Breast epithelium (tissue), 3 donors: ENCODE data around the gene BHMT.

Source experiments
- CTCF ChIP-seq, 3 donors: fragments of 450-650 bp; IDR thresholded peaks; one replicate each; pipeline ENCODE4 v1.5.1; 2016 to 2017; ENCODE audit warnings: antibody characterized with exemption in 3 of 3, mild to moderate bottlenecking in 3 of 3, moderate library complexity in 3 of 3
- POLR2A ChIP-seq: fragments of 450-650 bp; IDR thresholded peaks from one replicate; pipeline ENCODE4 v1.6.1; 2016; ENCODE audit warnings: antibody characterized with exemption, mild to moderate bottlenecking, moderate library complexity
- POLR2AphosphoS5 ChIP-seq, 3 donors: sonication (generic); formaldehyde crosslinking; IDR thresholded peaks; one replicate each; pipeline ENCODE4 v1.6.1; 2017; ENCODE audit warnings: antibody characterized with exemption in 3 of 3

- TF ChIP-seq POLR2AphosphoS5 (IDR thresholded peaks at IDR 0.05) (no peak), CTCF (IDR thresholded peaks at IDR 0.05) (no peak), POLR2A (no peak)
Measured at GRCh38 chr5:79091064-79091463, 20.5 kb upstream of the BHMT start.
